IMR-90 (cell line): ENCODE data around the gene EME2.

Experiments used
- BHLHE40 ChIP-seq: fragments of 150-350 bp; IDR thresholded peaks from 2 replicates; pipeline ENCODE4 v1.6.1; 2016; ENCODE audit warnings: mild to moderate bottlenecking, low read depth, low read length
- CEBPB ChIP-seq: IDR thresholded peaks from 2 replicates; pipeline ENCODE4 v1.6.1; 2012; ENCODE audit warnings: low read depth, low read length, improper control_type of control experiment
- MAFK ChIP-seq: IDR thresholded peaks from 2 replicates; pipeline ENCODE4 v1.6.1; 2012; ENCODE audit warnings: low read depth, low read length, improper control_type of control experiment
- MXI1 ChIP-seq: IDR thresholded peaks from 2 replicates; pipeline ENCODE4 v1.6.1; 2012; ENCODE audit warnings: low read depth, mild to moderate bottlenecking, low read length, moderate library complexity, borderline replicate concordance
- POLR2A ChIP-seq: IDR thresholded peaks from 2 replicates; pipeline ENCODE4 v1.6.1; 2012; ENCODE audit warnings: mild to moderate bottlenecking, low read depth, low read length
- RAD21 ChIP-seq: IDR thresholded peaks from 2 replicates; pipeline ENCODE4 v1.6.1; 2012; ENCODE audit warnings: low read length, improper control_type of control experiment
- RFX5 ChIP-seq: IDR thresholded peaks from 2 replicates; pipeline ENCODE4 v1.8.0; 2012; ENCODE audit warnings: low read depth, mild to moderate bottlenecking, low read length, moderate library complexity
- SMC3 ChIP-seq: fragments of 150-350 bp; IDR thresholded peaks from 2 replicates; pipeline ENCODE4 v1.6.1; 2016; ENCODE audit warnings: low read depth, mild to moderate bottlenecking, antibody characterized with exemption, low read length, moderate library complexity
- TF ChIP-seq, protein P1 (sequence below): conservative IDR thresholded peaks from 2 replicates; pipeline ENCODE4 v1.5.1; 2012; ENCODE audit warnings: mild to moderate bottlenecking, low read depth, low read length, improper control_type of control experiment
- TF ChIP-seq, protein P2 (sequence below): fragments of 150-350 bp; IDR thresholded peaks from 2 replicates; pipeline ENCODE4 v1.6.1; 2017; ENCODE audit warnings: mild to moderate bottlenecking, antibody characterized with exemption, low read length, low read depth

DNA sequence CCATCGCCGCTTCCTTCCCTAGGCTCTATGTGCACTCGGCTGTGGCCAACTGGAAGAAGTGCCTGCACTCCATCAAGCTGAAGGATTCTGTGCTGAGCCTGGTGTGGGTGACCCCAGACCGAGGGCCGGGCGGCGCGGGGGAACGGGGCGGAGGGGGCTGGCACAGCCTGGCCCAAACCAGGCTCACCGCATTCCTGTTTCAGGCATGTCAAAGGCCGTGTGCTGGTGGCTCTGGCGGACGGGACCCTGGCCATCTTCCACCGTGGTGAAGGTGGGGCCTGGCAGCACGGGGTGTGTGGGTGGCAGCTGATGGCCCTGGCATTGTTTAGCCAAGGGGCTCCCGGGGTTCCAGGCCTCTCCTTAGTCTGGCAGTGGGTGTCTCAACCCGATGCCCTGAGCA lies 5.9 kb upstream of the EME2 start:
- TF ChIP-seq CEBPB (no peak), POLR2A (no peak), RAD21 (no peak), RFX5 (no peak), BHLHE40 (no peak), MAFK (no peak), MXI1 (no peak), SMC3 (no peak)
- TF ChIP-seq, protein P1, sequence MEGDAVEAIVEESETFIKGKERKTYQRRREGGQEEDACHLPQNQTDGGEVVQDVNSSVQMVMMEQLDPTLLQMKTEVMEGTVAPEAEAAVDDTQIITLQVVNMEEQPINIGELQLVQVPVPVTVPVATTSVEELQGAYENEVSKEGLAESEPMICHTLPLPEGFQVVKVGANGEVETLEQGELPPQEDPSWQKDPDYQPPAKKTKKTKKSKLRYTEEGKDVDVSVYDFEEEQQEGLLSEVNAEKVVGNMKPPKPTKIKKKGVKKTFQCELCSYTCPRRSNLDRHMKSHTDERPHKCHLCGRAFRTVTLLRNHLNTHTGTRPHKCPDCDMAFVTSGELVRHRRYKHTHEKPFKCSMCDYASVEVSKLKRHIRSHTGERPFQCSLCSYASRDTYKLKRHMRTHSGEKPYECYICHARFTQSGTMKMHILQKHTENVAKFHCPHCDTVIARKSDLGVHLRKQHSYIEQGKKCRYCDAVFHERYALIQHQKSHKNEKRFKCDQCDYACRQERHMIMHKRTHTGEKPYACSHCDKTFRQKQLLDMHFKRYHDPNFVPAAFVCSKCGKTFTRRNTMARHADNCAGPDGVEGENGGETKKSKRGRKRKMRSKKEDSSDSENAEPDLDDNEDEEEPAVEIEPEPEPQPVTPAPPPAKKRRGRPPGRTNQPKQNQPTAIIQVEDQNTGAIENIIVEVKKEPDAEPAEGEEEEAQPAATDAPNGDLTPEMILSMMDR: no peak
- TF ChIP-seq, protein P2, sequence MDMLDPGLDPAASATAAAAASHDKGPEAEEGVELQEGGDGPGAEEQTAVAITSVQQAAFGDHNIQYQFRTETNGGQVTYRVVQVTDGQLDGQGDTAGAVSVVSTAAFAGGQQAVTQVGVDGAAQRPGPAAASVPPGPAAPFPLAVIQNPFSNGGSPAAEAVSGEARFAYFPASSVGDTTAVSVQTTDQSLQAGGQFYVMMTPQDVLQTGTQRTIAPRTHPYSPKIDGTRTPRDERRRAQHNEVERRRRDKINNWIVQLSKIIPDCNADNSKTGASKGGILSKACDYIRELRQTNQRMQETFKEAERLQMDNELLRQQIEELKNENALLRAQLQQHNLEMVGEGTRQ: no peak
